ENCODE results near the gene PPP2R5C.

PPP2R5C gene

GRCh38 chr14:101899263-101899662 is 137.8 kb downstream of the PPP2R5C start:
- Histone ChIP-seq H3K9me3 (ENCODE audit: control insufficient read depth, low read length) (no peaks in the 10 kb centered on the region), H3K9ac (ENCODE audit: low read length) (no peak overlapping the region), H3K4me3 (ENCODE audit: low read length) (no peak overlapping the region), H3K4me1 (ENCODE audit: control insufficient read depth, insufficient read depth, low read length) (no peaks in the 10 kb centered on the region), H3K27me3 (ENCODE audit: control insufficient read depth, insufficient read depth, low read length) (no peaks in the 10 kb centered on the region), H3K36me3 (ENCODE audit: control insufficient read depth, insufficient read depth, low read length) (peaks cover 7% of the 10 kb centered on the region)

- Histone ChIP-seq H3K27me3 (ENCODE audit: control insufficient read depth, insufficient read depth, low read length) (no peaks in the 10 kb centered on the region), H3K9me3 (ENCODE audit: control insufficient read depth, low read length) (no peaks in the 10 kb centered on the region), H3K36me3 (ENCODE audit: control insufficient read depth, insufficient read depth, low read length) (peaks cover 7% of the 10 kb centered on the region), H3K9ac (ENCODE audit: low read length) (no peak overlapping the region), H3K4me1 (ENCODE audit: control insufficient read depth, insufficient read depth, low read length) (no peaks in the 10 kb centered on the region), H3K4me3 (ENCODE audit: low read length) (no peak overlapping the region)
Observed at GRCh38 chr14:101900253-101900652, 138.7 kb downstream of the PPP2R5C start.

- no peaks in the 10 kb centered on the region for H3K9me3 ChIP-seq (ENCODE audit: control insufficient read depth, low read length)
- no peak overlapping the region for H3K4me3 ChIP-seq (ENCODE audit: low read length)
- H3K27me3 ChIP-seq (ENCODE audit: control insufficient read depth, insufficient read depth, low read length): no peaks in the 10 kb centered on the region
- H3K36me3 ChIP-seq (ENCODE audit: control insufficient read depth, insufficient read depth, low read length): peaks cover 7% of the 10 kb centered on the region
- H3K9ac ChIP-seq (ENCODE audit: low read length): no peak overlapping the region
- no peaks in the 10 kb centered on the region for H3K4me1 ChIP-seq (ENCODE audit: control insufficient read depth, insufficient read depth, low read length)
Observed at GRCh38 chr14:101903111-101903561, 141.6 kb downstream of the PPP2R5C start.

DNA sequence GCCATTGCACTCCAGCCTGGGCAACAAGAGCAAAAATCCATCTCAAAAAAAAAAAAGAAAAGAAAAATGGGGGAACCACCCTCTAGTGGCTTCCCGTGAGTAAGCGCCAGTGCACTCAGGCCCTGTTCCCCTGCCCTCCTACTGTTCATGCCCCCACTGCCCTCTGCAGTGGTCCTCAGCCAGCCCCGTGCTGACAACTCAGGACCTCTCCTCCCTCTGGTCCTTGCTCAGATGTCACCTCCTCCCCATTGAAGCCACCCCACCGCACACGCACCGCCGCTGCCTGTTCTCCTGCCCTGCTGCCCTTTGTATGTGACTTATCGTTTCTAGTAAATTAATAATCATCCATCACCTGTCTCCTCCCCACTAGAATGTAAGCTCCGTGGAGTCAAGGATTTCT is 144.1 kb downstream of the PPP2R5C start:
- Histone ChIP-seq H3K9me3 (ENCODE audit: control insufficient read depth, low read length) (no peaks in the 10 kb centered on the region), H3K4me1 (ENCODE audit: control insufficient read depth, insufficient read depth, low read length) (no peaks in the 10 kb centered on the region), H3K27me3 (ENCODE audit: control insufficient read depth, insufficient read depth, low read length) (no peaks in the 10 kb centered on the region), H3K9ac (ENCODE audit: low read length) (no peak overlapping the region), H3K36me3 (ENCODE audit: control insufficient read depth, insufficient read depth, low read length) (peaks cover 7% of the 10 kb centered on the region), H3K4me3 (ENCODE audit: low read length) (no peak overlapping the region)

DNA sequence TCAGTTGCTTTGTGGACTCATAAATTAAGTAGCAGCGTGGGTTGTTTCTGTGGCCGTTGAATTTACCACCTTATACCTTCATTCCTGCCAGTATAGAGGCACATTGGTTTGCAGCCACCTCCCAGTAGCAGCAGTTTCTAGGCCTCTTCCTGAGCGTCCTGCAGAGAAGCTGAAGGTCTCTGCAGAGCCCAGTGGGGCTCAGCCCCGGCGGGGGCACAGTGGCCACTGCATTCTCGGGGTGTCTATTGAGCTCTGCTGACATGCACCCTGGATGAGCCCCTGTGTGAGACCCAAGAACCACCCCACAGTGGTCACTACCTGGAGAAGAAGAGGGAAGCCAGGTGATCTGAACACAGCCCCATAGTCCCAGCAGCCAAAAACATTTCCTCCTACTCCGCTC is 145.1 kb downstream of the PPP2R5C start:
- H3K9me3 ChIP-seq (ENCODE audit: control insufficient read depth, low read length): no peaks in the 10 kb centered on the region
- H3K36me3 ChIP-seq (ENCODE audit: control insufficient read depth, insufficient read depth, low read length): peaks cover 7% of the 10 kb centered on the region

GRCh38 chr14:101907619-101908018 is 146.1 kb downstream of the PPP2R5C start:
- H3K9me3 ChIP-seq (ENCODE audit: control insufficient read depth, low read length): no peaks in the 10 kb centered on the region
- peaks cover 1% of the 10 kb centered on the region for H3K36me3 ChIP-seq (ENCODE audit: control insufficient read depth, insufficient read depth, low read length)
- no peak overlapping the region for H3K4me3 ChIP-seq (ENCODE audit: low read length)
- no peak overlapping the region for H3K9ac ChIP-seq (ENCODE audit: low read length)
- no peaks in the 10 kb centered on the region for H3K27me3 ChIP-seq (ENCODE audit: control insufficient read depth, insufficient read depth, low read length)
- no peaks in the 10 kb centered on the region for H3K4me1 ChIP-seq (ENCODE audit: control insufficient read depth, insufficient read depth, low read length)

More for the DNA sequence above, 145.1 kb downstream of the PPP2R5C start:
- Histone ChIP-seq H3K4me1 (ENCODE audit: control insufficient read depth, insufficient read depth, low read length) (no peaks in the 10 kb centered on the region), H3K4me3 (ENCODE audit: low read length) (no peak overlapping the region), H3K9ac (ENCODE audit: low read length) (no peak overlapping the region), H3K27me3 (ENCODE audit: control insufficient read depth, insufficient read depth, low read length) (no peaks in the 10 kb centered on the region)

GRCh38 chr14:101908795-101909194 is 147.3 kb downstream of the PPP2R5C start:
- H3K9ac ChIP-seq (ENCODE audit: low read length): no peak overlapping the region
- no peaks in the 10 kb centered on the region for H3K36me3 ChIP-seq (ENCODE audit: control insufficient read depth, insufficient read depth, low read length)
- H3K4me1 ChIP-seq (ENCODE audit: control insufficient read depth, insufficient read depth, low read length): no peaks in the 10 kb centered on the region
- H3K27me3 ChIP-seq (ENCODE audit: control insufficient read depth, insufficient read depth, low read length): no peaks in the 10 kb centered on the region
- no peaks in the 10 kb centered on the region for H3K9me3 ChIP-seq (ENCODE audit: control insufficient read depth, low read length)
- no peak overlapping the region for H3K4me3 ChIP-seq (ENCODE audit: low read length)

GRCh38 chr14:101909371-101910096 is 148.0 kb downstream of the PPP2R5C start:
- Histone ChIP-seq H3K4me1 (ENCODE audit: control insufficient read depth, insufficient read depth, low read length) (no peaks in the 10 kb centered on the region), H3K9me3 (ENCODE audit: control insufficient read depth, low read length) (no peaks in the 10 kb centered on the region), H3K27me3 (ENCODE audit: control insufficient read depth, insufficient read depth, low read length) (no peaks in the 10 kb centered on the region), H3K9ac (ENCODE audit: low read length) (no peak overlapping the region), H3K4me3 (ENCODE audit: low read length) (no peak overlapping the region), H3K36me3 (ENCODE audit: control insufficient read depth, insufficient read depth, low read length) (no peaks in the 10 kb centered on the region)

DNA sequence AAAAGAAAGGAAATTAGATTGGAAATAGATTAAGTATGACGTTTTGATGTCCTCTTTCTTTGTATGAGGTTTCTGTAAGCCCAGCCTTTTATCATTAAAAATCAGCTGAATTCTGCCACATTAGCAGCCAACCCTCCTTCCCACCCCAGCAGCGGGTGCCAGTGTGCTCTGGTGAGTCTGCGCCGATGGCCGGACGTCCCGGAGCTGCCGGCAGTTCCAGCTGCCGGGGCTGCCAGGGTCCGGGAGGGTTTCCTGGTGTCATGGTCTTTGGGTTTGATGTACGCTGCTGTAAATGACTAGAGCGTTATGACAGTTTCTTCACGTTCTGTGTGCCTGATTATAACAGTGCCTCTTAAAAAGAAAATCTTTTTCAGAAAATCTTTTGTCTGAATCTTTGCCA is 151.3 kb downstream of the PPP2R5C start:
- Histone ChIP-seq H3K4me1 (ENCODE audit: control insufficient read depth, insufficient read depth, low read length) (no peaks in the 10 kb centered on the region), H3K4me3 (ENCODE audit: low read length) (no peak overlapping the region), H3K36me3 (ENCODE audit: control insufficient read depth, insufficient read depth, low read length) (peaks cover 4% of the 10 kb centered on the region), H3K27me3 (ENCODE audit: control insufficient read depth, insufficient read depth, low read length) (no peaks in the 10 kb centered on the region), H3K9ac (ENCODE audit: low read length) (no peak overlapping the region), H3K9me3 (ENCODE audit: control insufficient read depth, low read length) (no peaks in the 10 kb centered on the region)

DNA sequence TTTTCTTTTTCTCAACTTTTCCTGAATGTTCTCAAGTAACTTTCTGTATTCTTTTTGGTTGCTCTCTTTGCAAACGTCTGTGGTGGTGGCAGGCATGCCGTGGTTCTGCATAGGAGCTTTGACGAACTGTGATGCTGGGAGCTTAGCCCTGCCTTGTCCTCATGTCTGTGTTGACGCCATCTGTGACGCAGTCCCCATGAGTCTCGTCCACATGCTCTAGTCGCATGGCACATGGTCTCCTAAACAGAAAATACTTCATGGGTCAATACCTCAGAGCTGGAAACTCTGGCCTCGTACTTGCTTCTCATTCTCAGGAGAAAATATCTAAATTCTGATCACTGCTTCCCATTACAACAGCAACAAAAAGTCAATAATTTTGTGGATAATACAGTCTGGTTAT is 152.6 kb downstream of the PPP2R5C start:
- no peak overlapping the region for H3K4me3 ChIP-seq (ENCODE audit: low read length)
- H3K9ac ChIP-seq (ENCODE audit: low read length): no peak overlapping the region
- H3K36me3 ChIP-seq (ENCODE audit: control insufficient read depth, insufficient read depth, low read length): peaks cover 4% of the 10 kb centered on the region
- no peaks in the 10 kb centered on the region for H3K9me3 ChIP-seq (ENCODE audit: control insufficient read depth, low read length)
- no peaks in the 10 kb centered on the region for H3K4me1 ChIP-seq (ENCODE audit: control insufficient read depth, insufficient read depth, low read length)
- no peaks in the 10 kb centered on the region for H3K27me3 ChIP-seq (ENCODE audit: control insufficient read depth, insufficient read depth, low read length)

GRCh38 chr14:101915871-101916815 is 154.6 kb downstream of the PPP2R5C start:
- no peak overlapping the region for H3K4me3 ChIP-seq (ENCODE audit: low read length)
- H3K9me3 ChIP-seq (ENCODE audit: control insufficient read depth, low read length): no peaks in the 10 kb centered on the region
- no peak overlapping the region for H3K9ac ChIP-seq (ENCODE audit: low read length)
- no peaks in the 10 kb centered on the region for H3K4me1 ChIP-seq (ENCODE audit: control insufficient read depth, insufficient read depth, low read length)
- H3K36me3 ChIP-seq (ENCODE audit: control insufficient read depth, insufficient read depth, low read length): peaks cover 4% of the 10 kb centered on the region
- no peaks in the 10 kb centered on the region for H3K27me3 ChIP-seq (ENCODE audit: control insufficient read depth, insufficient read depth, low read length)

DNA sequence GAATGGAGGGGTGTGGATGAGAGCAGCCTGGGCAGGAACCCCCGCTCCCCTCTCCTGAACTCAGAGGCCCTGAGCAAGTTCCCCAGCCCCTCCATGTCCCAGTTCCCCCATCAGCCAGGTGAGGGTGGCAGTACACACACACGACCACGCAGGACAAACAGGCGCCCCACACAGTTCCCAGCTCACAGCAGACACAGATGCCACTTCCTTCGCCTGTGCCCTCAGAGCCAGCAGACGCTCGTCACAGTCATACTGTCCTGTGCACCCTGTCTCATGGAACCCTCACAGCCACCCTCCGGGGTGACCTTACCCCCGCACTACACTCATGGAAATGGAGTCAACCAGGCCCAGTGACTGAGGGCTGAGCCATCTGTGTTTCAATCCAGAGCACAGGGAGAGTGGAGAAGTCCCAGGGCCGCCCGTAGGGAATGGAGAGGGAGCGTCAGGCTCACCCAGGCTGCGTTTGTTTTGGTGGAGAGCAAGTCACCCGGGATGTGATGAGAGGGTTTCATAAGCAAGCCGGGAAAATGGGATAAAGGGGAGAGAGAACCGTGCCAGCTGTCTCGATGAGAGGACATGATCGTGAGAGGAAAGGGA is 155.4 kb downstream of the PPP2R5C start:
- peaks cover 4% of the 10 kb centered on the region for H3K36me3 ChIP-seq (ENCODE audit: control insufficient read depth, insufficient read depth, low read length)

More for the DNA sequence above, 155.4 kb downstream of the PPP2R5C start:
- no peak overlapping the region for H3K9ac ChIP-seq (ENCODE audit: low read length)
- no peaks in the 10 kb centered on the region for H3K27me3 ChIP-seq (ENCODE audit: control insufficient read depth, insufficient read depth, low read length)
- no peaks in the 10 kb centered on the region for H3K9me3 ChIP-seq (ENCODE audit: control insufficient read depth, low read length)
- no peaks in the 10 kb centered on the region for H3K4me1 ChIP-seq (ENCODE audit: control insufficient read depth, insufficient read depth, low read length)
- no peak overlapping the region for H3K4me3 ChIP-seq (ENCODE audit: low read length)

Measured in mucosa of stomach (tissue), 1 donor.